Tibial nerve (tissue), 4 donors: Measurements from ENCODE around the gene COL27A1.

Experiments used
- CTCF ChIP-seq, 5 experiments: fragments of 200-600 bp in 3 of 5; fragments of 450-650 bp in 2 of 5; sonication (generic) in 3 of 5; IDR thresholded peaks; one replicate each; pipeline ENCODE4 v1.5.1; 2016 to 2019; ENCODE audit warnings: antibody characterized with exemption in 5 of 5, mild to moderate bottlenecking in 3 of 5, moderate library complexity in 2 of 5
- EP300 ChIP-seq, 2 donors: sonication (generic); formaldehyde crosslinking; IDR thresholded peaks; one replicate each; pipeline ENCODE4 v1.6.1; 2017; ENCODE audit warnings: antibody characterized with exemption in 2 of 2, mild to moderate bottlenecking in 1 of 2
- POLR2A ChIP-seq, 2 donors: fragments of 450-650 bp; IDR thresholded peaks; one replicate each; pipeline ENCODE4 v1.6.1; 2017; ENCODE audit warnings: antibody characterized with exemption in 2 of 2, mild to moderate bottlenecking in 2 of 2, moderate library complexity in 2 of 2

GRCh38 chr9:114124666-114125475 is 30.5 kb upstream of the COL27A1 start:
- no peak for TF ChIP-seq CTCF (IDR thresholded peaks at IDR 0.05)
- TF ChIP-seq EP300 (IDR thresholded peaks at IDR 0.05): no peak
- no peak for TF ChIP-seq POLR2A (IDR thresholded peaks at IDR 0.05)
